PC-9 (cell line): Measurements from ENCODE around the gene C1QTNF12. TPM values are rescaled to one million over a fixed set of nuclear protein-coding genes. Genes with fewer than 3 reads are reported as not detected.

ENCODE experiments used
- BruUV-seq: library from RNA; stranded (reverse); fragments of 400-500 nt; replicated peaks from 2 replicates; lab custom pipeline; 2021; lab: Mats Ljungman, UMichigan
- CTCF ChIA-PET: fragments of 300-600 bp; sonication (Branson Sonifier 250); formaldehyde crosslinking; loops from one replicate; lab custom pipeline; 2022; ENCODE audit warnings: antibody characterized with exemption; lab: Charles Lee
- POLR2A ChIA-PET: fragments of 300-600 bp; sonication (Branson Sonifier 250); formaldehyde crosslinking; loops from one replicate; lab custom pipeline; 2022; ENCODE audit warnings: antibody characterized with exemption; ENCODE audit not compliant: unreplicated experiment; lab: Charles Lee
- DNase-seq, 2 experiments: peaks; one replicate each; pipeline versions ENCODE4 v3.0.0 to v3.0.0-alpha.2; 2015 to 2022; ENCODE audit warnings: mixed read lengths in 1 of 2
- H2AFZ ChIP-seq: fragments of 200-600 bp; sonication (generic); 2 replicates; pipeline ENCODE4 v1.8.1; 2017; ENCODE audit warnings: antibody characterized with exemption
- H3F3A ChIP-seq: fragments of 200-600 bp; sonication (generic); 2 replicates; pipeline ENCODE4 v1.8.1; 2017; ENCODE audit warnings: antibody characterized with exemption, mild to moderate bottlenecking, low read depth; ENCODE audit not compliant: insufficient read depth
- H3K27ac ChIP-seq: fragments of 200-600 bp; sonication (generic); 2 replicates; pipeline ENCODE4 v1.6.1; 2016; ENCODE audit warnings: mixed run types
- H3K27me3 ChIP-seq: fragments of 200-600 bp; sonication (generic); 2 replicates; pipeline ENCODE4 v1.6.1; 2016; ENCODE audit warnings: low read depth, mixed run types; ENCODE audit not compliant: insufficient read depth
- H3K36me3 ChIP-seq: fragments of 200-600 bp; sonication (generic); 2 replicates; pipeline ENCODE4 v1.6.1; 2016; ENCODE audit warnings: low read depth, mixed run types
- H3K4me1 ChIP-seq: fragments of 200-600 bp; sonication (generic); replicated peaks from 2 replicates; pipeline ENCODE4 v1.6.1; 2016; ENCODE audit warnings: mixed run types; ENCODE audit not compliant: insufficient read depth
- H3K4me2 ChIP-seq: fragments of 200-600 bp; sonication (generic); 2 replicates; pipeline ENCODE4 v1.6.1; 2017; ENCODE audit warnings: mixed run types
- H3K4me3 ChIP-seq: fragments of 200-600 bp; sonication (generic); 2 replicates; pipeline ENCODE4 v1.6.1; 2016; ENCODE audit warnings: mixed run types
- H3K79me2 ChIP-seq: fragments of 200-600 bp; sonication (generic); 2 replicates; pipeline ENCODE4 v1.6.1; 2017; ENCODE audit warnings: low read depth, mixed run types
- H3K9me2 ChIP-seq: fragments of 200-600 bp; sonication (generic); 2 replicates; pipeline ENCODE4 v1.8.1; 2017; ENCODE audit warnings: mild to moderate bottlenecking; ENCODE audit not compliant: insufficient read depth
- H3K9me3 ChIP-seq: fragments of 200-600 bp; sonication (generic); 2 replicates; pipeline ENCODE4 v1.8.1; 2016; ENCODE audit warnings: low read depth; ENCODE audit not compliant: insufficient read depth
- H4K20me1 ChIP-seq: fragments of 200-600 bp; sonication (generic); 2 replicates; pipeline ENCODE4 v1.8.1; 2017; ENCODE audit not compliant: insufficient read depth
- EZH2 ChIP-seq: fragments of 200-600 bp; sonication (generic); IDR thresholded peaks from 2 replicates; pipeline ENCODE4 v1.8.0; 2017; ENCODE audit warnings: antibody characterized with exemption, low read depth
- intact Hi-C: fragments of 100-400 bp; cut with micrococcal nuclease; formaldehyde crosslinking; loops from one replicate; pipeline ENCODE4 v1.10.0; 2022; ENCODE audit not compliant: unreplicated experiment
- total RNA-seq: library from RNA; stranded (reverse); gene quantifications from 2 replicates; pipeline ENCODE4 v1.2.3, GENCODE V29; 2021
- TF ChIP-seq, protein P1 (sequence below): fragments of 200-600 bp; sonication (generic); conservative IDR thresholded peaks from 2 replicates; pipeline ENCODE4 v1.6.1; 2017; ENCODE audit warnings: mixed run types, antibody characterized with exemption, mild to moderate bottlenecking, moderate library complexity

The C1QTNF12 gene
- total RNA-seq, 1 experiment from 2014 or later: 5.2 TPM

DNA sequence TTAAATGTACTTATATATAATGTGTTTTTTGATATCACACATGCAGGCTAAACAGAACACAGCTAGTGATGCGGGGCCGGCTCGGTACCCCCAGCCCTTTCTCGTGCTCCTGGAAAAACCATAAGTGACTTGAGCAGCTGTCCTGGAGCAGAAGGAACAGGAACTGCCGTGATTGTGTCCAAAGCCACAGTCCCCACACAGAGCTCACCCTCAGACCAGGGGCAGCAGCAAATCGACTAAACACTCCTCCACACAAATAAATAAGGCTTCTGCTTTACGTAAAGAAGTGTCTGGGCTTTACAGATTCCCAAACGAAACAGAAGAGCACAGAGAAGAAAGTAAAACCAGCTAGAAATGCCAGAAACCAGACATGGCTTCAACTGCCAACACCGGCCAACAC lies 17.5 kb upstream of the C1QTNF12 start:
- Histone ChIP-seq H3K4me3 (no peak overlapping the region), H3K4me2 (no peak overlapping the region), H4K20me1 (peaks cover 45% of the 10 kb centered on the region), H3F3A (peaks cover 22% of the 10 kb centered on the region; the same call in 1 of the 2 replicates), H3K9me3 (no peaks in the 10 kb centered on the region), H2AFZ (no peak overlapping the region), H3K79me2 (peaks cover 33% of the 10 kb centered on the region), H3K27me3 (no peaks in the 10 kb centered on the region), H3K36me3 (peaks cover 12% of the 10 kb centered on the region; the same call in 1 of the 2 replicates), H3K27ac (no peak overlapping the region), H3K4me1 (no peaks in the 10 kb centered on the region), H3K9me2 (no peaks in the 10 kb centered on the region)
- intact Hi-C loops: no loop called here
- TF ChIP-seq, protein P1, sequence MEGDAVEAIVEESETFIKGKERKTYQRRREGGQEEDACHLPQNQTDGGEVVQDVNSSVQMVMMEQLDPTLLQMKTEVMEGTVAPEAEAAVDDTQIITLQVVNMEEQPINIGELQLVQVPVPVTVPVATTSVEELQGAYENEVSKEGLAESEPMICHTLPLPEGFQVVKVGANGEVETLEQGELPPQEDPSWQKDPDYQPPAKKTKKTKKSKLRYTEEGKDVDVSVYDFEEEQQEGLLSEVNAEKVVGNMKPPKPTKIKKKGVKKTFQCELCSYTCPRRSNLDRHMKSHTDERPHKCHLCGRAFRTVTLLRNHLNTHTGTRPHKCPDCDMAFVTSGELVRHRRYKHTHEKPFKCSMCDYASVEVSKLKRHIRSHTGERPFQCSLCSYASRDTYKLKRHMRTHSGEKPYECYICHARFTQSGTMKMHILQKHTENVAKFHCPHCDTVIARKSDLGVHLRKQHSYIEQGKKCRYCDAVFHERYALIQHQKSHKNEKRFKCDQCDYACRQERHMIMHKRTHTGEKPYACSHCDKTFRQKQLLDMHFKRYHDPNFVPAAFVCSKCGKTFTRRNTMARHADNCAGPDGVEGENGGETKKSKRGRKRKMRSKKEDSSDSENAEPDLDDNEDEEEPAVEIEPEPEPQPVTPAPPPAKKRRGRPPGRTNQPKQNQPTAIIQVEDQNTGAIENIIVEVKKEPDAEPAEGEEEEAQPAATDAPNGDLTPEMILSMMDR: no peak
- TF ChIP-seq EZH2: no peak
- no TSS peak for BruUV-seq
- ChIA-PET POLR2A (interaction anchor here (0.6 kb wide), 1 partner anchor 9 kb away, joined by 3 read pairs; the partner anchor contains the start of gene UBE2J2), CTCF (no interaction called here)
- DNase-seq: no peak

DNA sequence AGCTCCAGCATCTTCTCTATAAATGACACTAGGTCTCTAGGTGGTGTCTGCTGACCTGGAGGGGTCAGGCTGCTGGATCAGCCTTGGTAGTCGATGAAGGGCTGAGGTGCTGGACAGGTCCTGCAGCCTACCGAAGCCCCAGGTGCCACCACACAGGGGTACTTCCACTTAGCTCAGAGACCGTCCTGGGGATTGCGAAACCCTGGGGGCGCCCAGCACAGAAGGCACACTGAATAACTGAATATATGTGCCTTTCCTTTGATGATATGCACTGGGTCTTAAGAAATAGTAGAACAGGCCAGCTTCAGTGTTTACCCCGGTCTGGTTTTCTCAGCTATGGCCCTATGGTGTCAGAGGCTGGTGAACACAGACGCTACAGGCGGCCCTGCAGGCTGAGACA lies 16.2 kb upstream of the C1QTNF12 start:
- Histone ChIP-seq H3K79me2 (peaks cover 22% of the 10 kb centered on the region), H3K9me3 (no peaks in the 10 kb centered on the region), H3K27me3 (no peaks in the 10 kb centered on the region), H3K9me2 (no peaks in the 10 kb centered on the region), H4K20me1 (peaks cover 39% of the 10 kb centered on the region), H3F3A (peaks cover 22% of the 10 kb centered on the region; the same call in 1 of the 2 replicates), H3K27ac (no peak overlapping the region), H3K4me2 (no peak overlapping the region), H3K4me3 (no peak overlapping the region), H3K4me1 (no peaks in the 10 kb centered on the region), H2AFZ (no peak overlapping the region), H3K36me3 (peaks cover 12% of the 10 kb centered on the region; the same call in 1 of the 2 replicates)
- BruUV-seq: no TSS peak
- TF ChIP-seq EZH2: no peak
- TF ChIP-seq, protein P1: no peak
- CTCF ChIA-PET: no interaction called here
- POLR2A ChIA-PET: no interaction called here
- DNase-seq: no peak
- intact Hi-C loops: no loop called here

DNA sequence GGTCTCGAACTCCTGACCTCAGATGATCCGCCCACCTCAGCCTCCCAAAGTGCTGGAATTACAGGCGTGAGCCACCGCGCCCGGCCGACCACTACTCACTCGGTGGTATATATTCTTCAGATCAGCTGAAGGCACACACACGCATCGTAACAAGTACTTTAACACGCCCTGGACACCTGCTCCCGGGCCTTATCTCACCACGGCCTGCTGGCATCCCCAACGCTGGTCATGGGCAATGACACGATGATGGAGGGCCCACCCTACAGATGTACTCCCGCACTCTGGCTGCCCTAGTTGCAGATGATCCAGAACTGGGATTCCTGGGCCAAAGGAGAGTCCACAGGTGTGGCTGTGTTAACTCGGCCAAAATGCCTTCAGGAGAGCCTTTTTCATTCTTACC lies 15.5 kb upstream of the C1QTNF12 start:
- Histone ChIP-seq H3K27me3 (no peaks in the 10 kb centered on the region), H3K79me2 (peaks cover 17% of the 10 kb centered on the region), H2AFZ (no peak overlapping the region), H3K9me3 (no peaks in the 10 kb centered on the region), H3F3A (peaks cover 16% of the 10 kb centered on the region; the same call in 1 of the 2 replicates), H4K20me1 (peaks cover 36% of the 10 kb centered on the region), H3K9me2 (no peaks in the 10 kb centered on the region), H3K4me2 (no peak overlapping the region), H3K4me3 (no peak overlapping the region), H3K27ac (no peak overlapping the region), H3K4me1 (no peaks in the 10 kb centered on the region), H3K36me3 (peaks cover 12% of the 10 kb centered on the region; the same call in 1 of the 2 replicates)
- CTCF ChIA-PET: no interaction called here
- intact Hi-C loops: no loop called here
- BruUV-seq: no TSS peak
- DNase-seq: no peak
- no peak for TF ChIP-seq EZH2
- TF ChIP-seq, protein P1: no peak
- POLR2A ChIA-PET: no interaction called here
